Astrocyte (in vitro differentiated cells and primary cell): Measurements from ENCODE around the gene IFT80.

Source experiments
- EZH2 ChIP-seq: IDR thresholded peaks from 2 replicates; pipeline ENCODE4 v1.6.1; 2012; ENCODE audit warnings: mild to moderate bottlenecking, low read length, inconsistent platforms; ENCODE audit not compliant: insufficient read depth
- TF ChIP-seq, protein P1 (sequence below): IDR thresholded peaks from 2 replicates; pipeline ENCODE4 v1.5.1; 2011; ENCODE audit warnings: low read depth, mild to moderate bottlenecking, inconsistent platforms, low read length, moderate library complexity; ENCODE audit not compliant: insufficient read depth

DNA sequence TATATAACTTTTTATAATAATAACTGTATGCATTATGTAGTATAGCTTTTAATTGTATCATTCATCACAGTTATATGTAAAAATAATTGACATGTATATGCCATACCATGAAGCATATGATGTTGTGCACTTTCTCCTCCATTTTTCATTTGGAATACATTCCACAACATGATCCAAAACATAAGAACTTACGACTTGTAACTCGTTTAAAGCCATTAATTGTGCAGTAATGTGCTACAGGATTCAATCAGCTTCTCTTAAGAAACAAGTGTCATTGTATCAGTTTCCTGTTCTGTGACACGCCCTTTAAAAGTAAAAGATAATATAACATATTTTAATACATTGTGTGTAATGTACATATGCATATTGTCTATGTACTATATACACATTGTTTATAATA is 171.6 kb downstream of the IFT80 start:
- no peak for TF ChIP-seq EZH2
- TF ChIP-seq, protein P1, sequence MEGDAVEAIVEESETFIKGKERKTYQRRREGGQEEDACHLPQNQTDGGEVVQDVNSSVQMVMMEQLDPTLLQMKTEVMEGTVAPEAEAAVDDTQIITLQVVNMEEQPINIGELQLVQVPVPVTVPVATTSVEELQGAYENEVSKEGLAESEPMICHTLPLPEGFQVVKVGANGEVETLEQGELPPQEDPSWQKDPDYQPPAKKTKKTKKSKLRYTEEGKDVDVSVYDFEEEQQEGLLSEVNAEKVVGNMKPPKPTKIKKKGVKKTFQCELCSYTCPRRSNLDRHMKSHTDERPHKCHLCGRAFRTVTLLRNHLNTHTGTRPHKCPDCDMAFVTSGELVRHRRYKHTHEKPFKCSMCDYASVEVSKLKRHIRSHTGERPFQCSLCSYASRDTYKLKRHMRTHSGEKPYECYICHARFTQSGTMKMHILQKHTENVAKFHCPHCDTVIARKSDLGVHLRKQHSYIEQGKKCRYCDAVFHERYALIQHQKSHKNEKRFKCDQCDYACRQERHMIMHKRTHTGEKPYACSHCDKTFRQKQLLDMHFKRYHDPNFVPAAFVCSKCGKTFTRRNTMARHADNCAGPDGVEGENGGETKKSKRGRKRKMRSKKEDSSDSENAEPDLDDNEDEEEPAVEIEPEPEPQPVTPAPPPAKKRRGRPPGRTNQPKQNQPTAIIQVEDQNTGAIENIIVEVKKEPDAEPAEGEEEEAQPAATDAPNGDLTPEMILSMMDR, result no peak
